Measurements from ENCODE around the gene AFAP1L2. TPM values are rescaled to one million over a fixed set of nuclear protein-coding genes. Genes with fewer than 3 reads are reported as not detected.

Gene AFAP1L2
- total RNA-seq, 6 experiments from 2014 or later: 0.50 to 2.2 (median 1.1) TPM

DNA sequence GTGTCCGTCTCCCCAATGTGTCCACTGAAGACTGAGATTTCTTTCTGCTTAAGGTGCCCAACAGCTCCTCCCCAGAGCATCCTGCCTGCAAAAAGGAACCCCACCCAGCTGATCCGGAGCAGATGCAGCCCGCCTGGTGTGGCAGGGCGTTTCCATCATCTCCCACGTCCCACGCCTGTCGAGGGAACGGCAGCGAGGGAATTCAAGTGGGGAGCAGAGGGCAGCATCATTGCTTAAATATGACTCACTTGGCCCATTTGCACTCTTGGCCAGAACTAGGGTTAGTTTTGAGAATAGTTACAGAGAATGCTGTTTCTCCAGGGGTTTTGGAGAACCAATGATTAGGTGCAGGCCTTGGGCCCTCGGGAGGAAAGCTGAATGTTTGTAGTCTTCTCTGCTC, 144.5 kb downstream of the AFAP1L2 start:
- DNase-seq (no peak), ATAC-seq (no peak)
- no peak overlapping the region for H3K4me3 ChIP-seq
- no peak overlapping the region for H3K27ac ChIP-seq
- WGBS (ENCODE audit: insufficient coverage, low coverage, low lambda C conversion rate, missing lambda C conversion rate): 80% methylated on average over 10 of the region's 10 CpGs
- TF ChIP-seq POLR2A (IDR thresholded peaks at IDR 0.05): no peak
- TF ChIP-seq, protein P1, sequence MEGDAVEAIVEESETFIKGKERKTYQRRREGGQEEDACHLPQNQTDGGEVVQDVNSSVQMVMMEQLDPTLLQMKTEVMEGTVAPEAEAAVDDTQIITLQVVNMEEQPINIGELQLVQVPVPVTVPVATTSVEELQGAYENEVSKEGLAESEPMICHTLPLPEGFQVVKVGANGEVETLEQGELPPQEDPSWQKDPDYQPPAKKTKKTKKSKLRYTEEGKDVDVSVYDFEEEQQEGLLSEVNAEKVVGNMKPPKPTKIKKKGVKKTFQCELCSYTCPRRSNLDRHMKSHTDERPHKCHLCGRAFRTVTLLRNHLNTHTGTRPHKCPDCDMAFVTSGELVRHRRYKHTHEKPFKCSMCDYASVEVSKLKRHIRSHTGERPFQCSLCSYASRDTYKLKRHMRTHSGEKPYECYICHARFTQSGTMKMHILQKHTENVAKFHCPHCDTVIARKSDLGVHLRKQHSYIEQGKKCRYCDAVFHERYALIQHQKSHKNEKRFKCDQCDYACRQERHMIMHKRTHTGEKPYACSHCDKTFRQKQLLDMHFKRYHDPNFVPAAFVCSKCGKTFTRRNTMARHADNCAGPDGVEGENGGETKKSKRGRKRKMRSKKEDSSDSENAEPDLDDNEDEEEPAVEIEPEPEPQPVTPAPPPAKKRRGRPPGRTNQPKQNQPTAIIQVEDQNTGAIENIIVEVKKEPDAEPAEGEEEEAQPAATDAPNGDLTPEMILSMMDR (IDR thresholded peaks at IDR 0.05): no peak
- no peaks in the 10 kb centered on the region for H3K27me3 ChIP-seq
- H3K4me1 ChIP-seq: no peaks in the 10 kb centered on the region
- intact Hi-C loops (cut with DNase I): no loop called here
- no peaks in the 10 kb centered on the region for H3K9me3 ChIP-seq
- H3K36me3 ChIP-seq: no peaks in the 10 kb centered on the region

GRCh38 chr10:114258274-114258840, 145.9 kb downstream of the AFAP1L2 start:
- no peak overlapping the region for H3K27ac ChIP-seq
- no peak for DNase-seq
- H3K4me3 ChIP-seq: no peak overlapping the region
- ATAC-seq: no peak
- 86% methylated on average over 5 of the region's 5 CpGs for WGBS (ENCODE audit: insufficient coverage, low coverage, low lambda C conversion rate, missing lambda C conversion rate)
- no peak for TF ChIP-seq POLR2A (IDR thresholded peaks at IDR 0.05)
- TF ChIP-seq, protein P1 (IDR thresholded peaks at IDR 0.05): no peak
- intact Hi-C loops (cut with DNase I): no loop called here
- H3K36me3 ChIP-seq: no peaks in the 10 kb centered on the region
- H3K4me1 ChIP-seq: no peaks in the 10 kb centered on the region
- no peaks in the 10 kb centered on the region for H3K27me3 ChIP-seq
- H3K9me3 ChIP-seq: no peaks in the 10 kb centered on the region

DNA sequence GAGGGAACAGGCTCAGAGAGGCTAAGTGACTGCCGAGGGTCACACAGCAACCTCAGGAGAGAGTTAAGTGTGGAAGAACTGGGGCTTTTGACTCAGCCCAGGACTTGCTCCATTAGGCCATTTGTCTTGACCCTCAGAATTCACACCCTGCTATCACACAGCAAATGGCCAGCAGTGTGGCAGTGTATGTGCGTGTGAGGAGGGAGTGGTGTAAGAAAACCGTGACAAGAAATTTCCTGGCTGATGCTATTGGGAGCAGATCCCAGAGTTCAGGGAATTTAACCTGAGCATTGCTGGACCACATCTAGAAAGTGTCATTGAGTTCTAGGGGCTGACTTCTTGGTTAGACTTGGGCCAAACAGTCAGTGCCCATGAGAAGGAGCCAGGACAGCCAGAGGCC, 146.8 kb downstream of the AFAP1L2 start:
- Histone ChIP-seq H3K4me1 (no peaks in the 10 kb centered on the region), H3K27ac (no peak overlapping the region), H3K36me3 (no peaks in the 10 kb centered on the region), H3K27me3 (no peaks in the 10 kb centered on the region), H3K9me3 (no peaks in the 10 kb centered on the region), H3K4me3 (no peak overlapping the region)
- no peak for ATAC-seq
- DNase-seq: no peak
- TF ChIP-seq, protein P1 (IDR thresholded peaks at IDR 0.05): no peak
- TF ChIP-seq POLR2A (IDR thresholded peaks at IDR 0.05): no peak
- 60% methylated on average over 3 of the region's 3 CpGs for WGBS (ENCODE audit: insufficient coverage, low coverage, low lambda C conversion rate, missing lambda C conversion rate)
- intact Hi-C loops (cut with DNase I): no loop called here

- DNase-seq: no peak
- Histone ChIP-seq H3K4me1 (no peaks in the 10 kb centered on the region), H3K36me3 (no peaks in the 10 kb centered on the region), H3K27me3 (no peaks in the 10 kb centered on the region), H3K4me3 (no peak overlapping the region), H3K9me3 (no peaks in the 10 kb centered on the region), H3K27ac (no peak overlapping the region)
- intact Hi-C loops (cut with DNase I): no loop called here
- no peak for ATAC-seq
- 49% methylated on average over 3 of the region's 3 CpGs for WGBS (ENCODE audit: insufficient coverage, low coverage, low lambda C conversion rate, missing lambda C conversion rate)
- TF ChIP-seq, protein P1 (IDR thresholded peaks at IDR 0.05): no peak
- no peak for TF ChIP-seq POLR2A (IDR thresholded peaks at IDR 0.05)
Observed at GRCh38 chr10:114256822-114257221, 147.5 kb downstream of the AFAP1L2 start.

Data from right lobe of liver (tissue), 6 donors.